Measurements from ENCODE around the gene FCHO2. TPM values are rescaled to one million over a fixed set of nuclear protein-coding genes. Genes with fewer than 3 reads are reported as not detected.

Gene FCHO2
- total RNA-seq, 2 experiments from 2014 or later: 1.3 TPM

DNA sequence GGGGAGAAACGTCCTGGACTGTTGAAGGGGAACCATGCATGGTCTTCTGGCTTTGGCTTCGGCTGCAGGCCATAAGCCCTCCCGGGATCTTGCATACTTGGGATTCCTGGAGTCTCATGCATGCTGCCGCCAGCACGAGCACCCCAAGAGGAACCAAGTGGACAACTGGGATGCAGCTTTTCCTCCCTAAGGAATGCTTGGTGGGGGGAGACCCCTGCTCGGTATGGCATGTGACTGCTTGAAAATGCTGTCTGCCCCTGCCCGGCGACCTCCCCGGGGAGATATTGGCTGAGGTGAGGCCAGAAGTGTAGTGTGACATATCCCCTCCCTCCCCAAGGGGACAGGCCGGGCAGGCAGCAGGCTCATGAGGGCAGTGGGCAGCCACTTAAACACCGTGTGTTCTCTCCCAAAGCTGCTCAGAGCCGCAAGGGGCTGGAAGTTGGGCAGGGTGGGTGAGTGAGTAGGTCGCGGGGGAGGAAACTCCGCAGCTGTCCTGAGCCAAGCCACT lies 180.3 kb downstream of the FCHO2 start:
- POLR2A ChIA-PET: no interaction called here
- no peak for DNase-seq
- CTCF ChIA-PET: no interaction called here
- Mint-ChIP-seq H3K4me3 (no peak overlapping the region), H3K9me3 (no peaks in the 10 kb centered on the region), H3K27me3 (peaks cover 49% of the 10 kb centered on the region), H3K4me1 (ENCODE audit: low read depth) (no peaks in the 10 kb centered on the region), H3K36me3 (no peaks in the 10 kb centered on the region), H3K27ac (no peak overlapping the region)
- intact Hi-C loops (cut with micrococcal nuclease): loop anchor here (10.0 kb wide), 1 partner anchor 169 kb away; no protein-coding TSS in a partner anchor

DNA sequence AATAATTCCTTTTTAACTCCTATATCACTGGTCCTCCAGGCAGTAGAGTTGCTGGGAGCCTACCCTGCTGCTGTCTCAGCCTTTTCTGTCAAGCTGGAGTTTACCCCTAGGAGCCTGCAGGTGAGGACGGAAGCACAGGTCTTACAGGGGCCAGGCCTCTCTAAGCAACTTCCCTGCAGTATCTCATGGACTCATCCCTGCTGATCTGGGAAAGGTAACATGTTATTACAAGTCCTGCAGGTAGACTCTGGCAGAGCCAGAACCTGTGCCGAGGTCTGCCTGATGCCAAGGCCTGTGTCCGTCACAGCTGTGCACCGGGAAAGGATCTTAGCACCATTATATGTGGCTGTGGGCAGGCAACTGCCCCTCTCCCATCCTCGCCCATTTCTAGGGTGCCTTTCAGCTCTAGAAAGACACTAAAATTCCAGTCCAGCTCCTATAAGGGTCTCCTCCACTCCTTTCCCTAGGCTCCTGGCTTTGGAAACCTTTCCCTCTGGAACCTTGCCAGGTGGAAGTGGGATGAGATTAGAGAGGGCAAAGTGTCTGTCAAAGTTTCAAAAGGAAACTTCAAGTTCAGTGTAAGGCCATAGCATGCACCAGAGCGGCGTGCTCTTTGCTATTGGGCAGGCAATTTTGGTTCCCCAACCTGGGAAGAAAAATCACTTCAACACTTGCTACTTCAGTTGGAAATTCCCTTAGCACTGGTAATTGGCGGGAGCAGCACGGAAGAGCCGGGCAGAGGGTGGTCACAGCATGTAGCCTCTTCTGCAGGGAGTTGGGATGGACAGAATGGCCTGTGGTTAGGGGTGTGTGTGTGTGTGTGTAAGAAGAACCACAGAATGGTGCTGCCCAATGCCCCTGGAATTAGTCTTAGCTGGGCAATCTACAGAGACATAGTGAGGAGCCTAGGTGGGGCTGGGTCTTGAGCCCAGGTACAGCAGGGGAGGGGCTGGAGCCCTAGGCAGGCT lies 182.0 kb downstream of the FCHO2 start:
- intact Hi-C loops (cut with micrococcal nuclease): loop anchor here (10.0 kb wide), 1 partner anchor 167 kb away; no protein-coding TSS in a partner anchor
- Mint-ChIP-seq H3K36me3 (no peaks in the 10 kb centered on the region), H3K27ac (no peak overlapping the region), H3K4me1 (ENCODE audit: low read depth) (no peaks in the 10 kb centered on the region), H3K27me3 (peaks cover 55% of the 10 kb centered on the region), H3K4me3 (no peak overlapping the region), H3K9me3 (no peaks in the 10 kb centered on the region)
- CTCF ChIA-PET: interaction anchor here (1.0 kb wide), 1 partner anchor 23 kb away, joined by 3 read pairs; no protein-coding TSS in a partner anchor
- DNase-seq: no peak
- POLR2A ChIA-PET: no interaction called here

DNA sequence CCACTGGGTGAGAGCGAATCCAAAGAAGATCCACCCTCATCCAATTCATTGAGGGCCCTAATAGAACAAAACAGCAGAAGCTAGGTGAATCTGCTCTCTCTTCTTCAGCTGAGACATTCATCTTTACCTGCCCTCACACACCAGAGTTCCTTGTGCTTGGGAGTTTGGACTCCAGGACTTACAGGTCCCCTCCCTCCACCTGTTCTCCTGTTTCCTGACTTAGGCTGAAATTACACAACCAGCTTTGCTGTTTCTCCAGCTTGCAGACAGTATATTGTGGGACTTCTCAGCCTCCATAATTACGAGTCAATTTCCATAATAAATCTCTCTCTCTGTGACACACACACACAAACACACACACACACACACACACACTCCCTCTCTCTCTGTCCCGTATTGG lies 183.6 kb downstream of the FCHO2 start:
- POLR2A ChIA-PET: no interaction called here
- no peak overlapping the region for H3K27ac Mint-ChIP-seq
- H3K4me3 Mint-ChIP-seq: no peak overlapping the region
- no peaks in the 10 kb centered on the region for H3K9me3 Mint-ChIP-seq
- no peak for DNase-seq
- no peaks in the 10 kb centered on the region for H3K4me1 Mint-ChIP-seq (ENCODE audit: low read depth)
- intact Hi-C loops (cut with micrococcal nuclease): loop anchor here (10.0 kb wide), 1 partner anchor 165 kb away; no protein-coding TSS in a partner anchor
- CTCF ChIA-PET: no interaction called here
- H3K36me3 Mint-ChIP-seq: no peaks in the 10 kb centered on the region
- peaks cover 68% of the 10 kb centered on the region for H3K27me3 Mint-ChIP-seq

Other genes with a start within 250 kb of the FCHO2 start
- 10 to 100 TPM; 92.0 to 95.4 TPM for gene TNPO1, start 139.4 kb upstream of the FCHO2 start, total RNA-seq
- not detected for gene TMEM171, start 164.5 kb downstream of the FCHO2 start, total RNA-seq
- gene TMEM174, start 217.2 kb downstream of the FCHO2 start, total RNA-seq: not detected

Data from activated CD4-positive, alpha-beta memory T cell treated with anti-CD3 and anti-CD28 coated beads for 36 hours (primary cell).